Measurements from ENCODE around the gene CHAD. TPM values are rescaled to one million over a fixed set of nuclear protein-coding genes. Genes with fewer than 3 reads are reported as not detected.

CHAD gene
- total and polyA plus RNA-seq, 2 of the 4 experiments (the other 2 are of a cell fraction) = 0.03 TPM; not detected in 1

DNA sequence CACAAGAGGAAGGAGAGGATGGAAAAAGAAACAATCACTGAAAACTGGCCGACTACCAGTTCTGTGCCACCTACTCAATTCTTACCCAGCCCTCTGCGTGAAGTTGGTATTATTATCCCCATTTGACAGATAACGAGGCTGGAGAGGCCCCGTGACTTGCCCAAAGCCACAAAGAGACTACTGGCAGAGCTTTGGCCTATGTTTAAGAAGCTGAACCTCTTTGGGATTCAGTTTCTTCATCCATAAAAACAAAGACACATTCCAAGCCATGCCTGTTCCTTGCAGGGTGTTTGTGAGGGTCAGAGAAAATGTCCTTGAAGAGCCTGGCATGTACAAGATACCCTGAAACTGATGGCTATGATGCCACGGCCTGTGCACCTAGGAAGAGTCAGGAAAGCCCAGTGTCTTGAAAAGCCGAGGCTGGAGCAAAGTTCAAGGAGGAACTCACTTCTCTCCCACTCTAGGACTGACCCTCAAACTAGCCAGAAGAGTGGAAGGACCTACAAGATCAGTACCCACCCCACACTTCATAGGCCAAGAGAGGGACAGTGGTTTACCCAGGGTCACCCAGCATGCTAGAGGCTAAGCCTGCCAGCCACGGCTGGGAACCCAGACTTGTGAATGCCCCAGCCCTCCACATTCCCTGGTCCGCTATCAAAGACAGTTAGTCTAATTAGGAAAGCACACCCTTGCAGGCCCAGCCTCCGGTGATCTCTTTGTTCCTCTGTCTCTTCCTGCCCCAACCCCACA is 44.3 kb downstream of the CHAD start:
- peak overlapping the region; percentile 44; the same call in 1 of the 2 replicates for H2BK20ac ChIP-seq (ENCODE audit: low read depth, low read length)
- peak overlapping the region; percentile 93 to 95; a peak in 3 of 4 replicates for H4K8ac ChIP-seq (ENCODE audit: low read depth in 2 of 2, low read length in 2 of 2)
- POLR2A ChIA-PET (ENCODE audit: unreplicated experiment) = no interaction called here
- peak overlapping the region; percentile 66 for H2BK120ac ChIP-seq (ENCODE audit: low read depth, low read length)
- H3K36me3 ChIP-seq (ENCODE audit: control insufficient read depth, insufficient read depth, low read length) = peaks cover 3% of the 10 kb centered on the region; the same call in 1 of the 2 replicates
- CTCF ChIA-PET = no interaction called here
- peak overlapping the region; percentile 38 for H3K18ac ChIP-seq (ENCODE audit: low read depth, low read length)
- peak overlapping the region; percentile 78 for H3K27ac ChIP-seq (ENCODE audit: insufficient read depth, low read length)
- peaks cover 17% of the 10 kb centered on the region for H3K9me1 ChIP-seq (ENCODE audit: insufficient read depth, low read length)
- H3K4me3 ChIP-seq (ENCODE audit: insufficient read depth, low read depth, low read length) = no peak overlapping the region
- H4K20me1 ChIP-seq (ENCODE audit: insufficient read depth, low read length) = no peaks in the 10 kb centered on the region
- H4K91ac ChIP-seq (ENCODE audit: insufficient read depth, low read depth, low read length) = peak overlapping the region; percentile 83
- in situ Hi-C loops (cut with MboI; ENCODE audit: low sequenced_read_pairs) (no loop called here), intact Hi-C loops (cut with micrococcal nuclease) (no loop called here), dilution Hi-C loops (cut with HindIII; ENCODE audit: low sequenced_read_pairs, unreplicated experiment) (no loop called here)
- H2BK15ac ChIP-seq (ENCODE audit: low read depth, low read length) = peak overlapping the region; percentile 24; the same call in 2 of the 3 replicates
- BruUV-seq (replicated peaks) = no TSS peak
- peak overlapping the region; percentile 9 for H3K4me2 ChIP-seq (ENCODE audit: low read depth, low read length)
- H4K5ac ChIP-seq (ENCODE audit: low read depth, low read length) = peak overlapping the region; percentile 61
- peaks cover 11 to 49% of the 10 kb centered on the region in 2 experiments; a peak in 3 of 4 replicates for H3K79me1 ChIP-seq (ENCODE audit: low read depth in 1 of 2, low read length in 2 of 2)
- no peak for ATAC-seq (ENCODE audit: low read depth)
- peak overlapping the region; percentile 37 for H2AK9ac ChIP-seq (replicated peaks; ENCODE audit: low read depth, low read length, poor library complexity)
- peaks cover 27% of the 10 kb centered on the region for H3K4me1 ChIP-seq (ENCODE audit: control insufficient read depth, insufficient read depth, low read length)
- H3K9ac ChIP-seq (ENCODE audit: low read depth, low read length) = no peak overlapping the region
- no peaks in the 10 kb centered on the region for H3K27me3 ChIP-seq (ENCODE audit: control insufficient read depth, insufficient read depth, low read length)
- H3K23ac ChIP-seq (ENCODE audit: low read depth, low read length) = peak overlapping the region; percentile 7; the same call in 1 of the 2 replicates
- peak overlapping the region; percentile 94; the same call in 1 of the 2 replicates for H2AK5ac ChIP-seq (ENCODE audit: low read depth, low read length)
- DNase-seq = no peak
- TF ChIP-seq MAZ (IDR thresholded peaks at IDR 0.05; ENCODE audit: borderline replicate concordance, low read depth, low read length) (no peak), CEBPB (IDR thresholded peaks at IDR 0.05; ENCODE audit: low read depth, low read length) (no peak), FOS (IDR thresholded peaks at IDR 0.05; ENCODE audit: low read depth, low read length) (no peak), MAFK (IDR thresholded peaks at IDR 0.05; ENCODE audit: low read depth, low read length) (no peak), RAD21 (IDR thresholded peaks at IDR 0.05; ENCODE audit: low read length) (no peak)
- TF ChIP-seq, protein P1, sequence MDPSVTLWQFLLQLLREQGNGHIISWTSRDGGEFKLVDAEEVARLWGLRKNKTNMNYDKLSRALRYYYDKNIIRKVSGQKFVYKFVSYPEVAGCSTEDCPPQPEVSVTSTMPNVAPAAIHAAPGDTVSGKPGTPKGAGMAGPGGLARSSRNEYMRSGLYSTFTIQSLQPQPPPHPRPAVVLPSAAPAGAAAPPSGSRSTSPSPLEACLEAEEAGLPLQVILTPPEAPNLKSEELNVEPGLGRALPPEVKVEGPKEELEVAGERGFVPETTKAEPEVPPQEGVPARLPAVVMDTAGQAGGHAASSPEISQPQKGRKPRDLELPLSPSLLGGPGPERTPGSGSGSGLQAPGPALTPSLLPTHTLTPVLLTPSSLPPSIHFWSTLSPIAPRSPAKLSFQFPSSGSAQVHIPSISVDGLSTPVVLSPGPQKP (IDR thresholded peaks at IDR 0.05; ENCODE audit: borderline replicate concordance, low read depth, low read length) = no peak
- TF ChIP-seq, protein P2, sequence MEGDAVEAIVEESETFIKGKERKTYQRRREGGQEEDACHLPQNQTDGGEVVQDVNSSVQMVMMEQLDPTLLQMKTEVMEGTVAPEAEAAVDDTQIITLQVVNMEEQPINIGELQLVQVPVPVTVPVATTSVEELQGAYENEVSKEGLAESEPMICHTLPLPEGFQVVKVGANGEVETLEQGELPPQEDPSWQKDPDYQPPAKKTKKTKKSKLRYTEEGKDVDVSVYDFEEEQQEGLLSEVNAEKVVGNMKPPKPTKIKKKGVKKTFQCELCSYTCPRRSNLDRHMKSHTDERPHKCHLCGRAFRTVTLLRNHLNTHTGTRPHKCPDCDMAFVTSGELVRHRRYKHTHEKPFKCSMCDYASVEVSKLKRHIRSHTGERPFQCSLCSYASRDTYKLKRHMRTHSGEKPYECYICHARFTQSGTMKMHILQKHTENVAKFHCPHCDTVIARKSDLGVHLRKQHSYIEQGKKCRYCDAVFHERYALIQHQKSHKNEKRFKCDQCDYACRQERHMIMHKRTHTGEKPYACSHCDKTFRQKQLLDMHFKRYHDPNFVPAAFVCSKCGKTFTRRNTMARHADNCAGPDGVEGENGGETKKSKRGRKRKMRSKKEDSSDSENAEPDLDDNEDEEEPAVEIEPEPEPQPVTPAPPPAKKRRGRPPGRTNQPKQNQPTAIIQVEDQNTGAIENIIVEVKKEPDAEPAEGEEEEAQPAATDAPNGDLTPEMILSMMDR (conservative IDR thresholded peaks at IDR 0.05; ENCODE audit: low read depth, low read length) = no peak
- peak overlapping the region; percentile 60 for H2BK5ac ChIP-seq (ENCODE audit: low read depth, low read length, poor library complexity, severe bottlenecking)
- H3K4ac ChIP-seq (ENCODE audit: low read depth, low read length) = peak overlapping the region; percentile 92
- H3K14ac ChIP-seq (replicated peaks; ENCODE audit: low read depth, low read length) = peak overlapping the region; percentile 83
- peak overlapping the region; percentile 70 for H2AFZ ChIP-seq (replicated peaks; ENCODE audit: low read length, poor library complexity)
- 100% methylated on average over 1 of the region's 9 CpGs; no CpG with 5 or more reads in 1 of the 2 experiments for WGBS, 2 experiments (ENCODE audit: extremely low coverage in 2 of 2, insufficient read length in 1 of 2)
- peak overlapping the region; percentile 8; the same call in 1 of the 2 replicates for H3K56ac ChIP-seq (ENCODE audit: extremely low read depth, insufficient read depth, low read length)
- no peaks in the 10 kb centered on the region for H3K9me3 ChIP-seq (ENCODE audit: control insufficient read depth, insufficient read depth, low read length)
